GM23338 (cell line): ENCODE measurements around the gene GJC2.

ENCODE experiments used
- CREB1 ChIP-seq: fragments of 250-450 bp; sonication (Bioruptor Pico); IDR thresholded peaks from 2 replicates; pipeline ENCODE4 v1.5.0; 2020; ENCODE audit warnings: low read depth, mild to moderate bottlenecking, moderate library complexity
- EZH2 ChIP-seq: fragments of 200-600 bp; sonication (generic); IDR thresholded peaks from one replicate; pipeline ENCODE4 v1.8.0; 2017; ENCODE audit warnings: antibody characterized with exemption, mild to moderate bottlenecking, low read depth; ENCODE audit not compliant: unreplicated experiment
- EZH2phosphoT487 ChIP-seq: fragments of 200-600 bp; sonication (generic); IDR thresholded peaks from one replicate; pipeline ENCODE4 v1.8.1; 2018; ENCODE audit warnings: antibody characterized with exemption; ENCODE audit not compliant: unreplicated experiment
- JUNB ChIP-seq: IDR thresholded peaks from one replicate; pipeline ENCODE4 v1.6.1; 2016; ENCODE audit warnings: antibody characterized with exemption; ENCODE audit not compliant: unreplicated experiment
- POLR2AphosphoS5 ChIP-seq: IDR thresholded peaks from 2 replicates; pipeline ENCODE4 v1.6.1; 2016; ENCODE audit warnings: antibody characterized with exemption, low read depth
- STAT1 ChIP-seq: IDR thresholded peaks from one replicate; pipeline ENCODE4 v1.6.1; 2016; ENCODE audit warnings: antibody characterized with exemption; ENCODE audit not compliant: unreplicated experiment
- ZNF114 ChIP-seq: fragments of 250-450 bp; sonication (Bioruptor Pico); IDR thresholded peaks from 2 replicates; pipeline ENCODE4 v1.5.0; 2020; ENCODE audit warnings: mild to moderate bottlenecking, moderate library complexity
- TF ChIP-seq, protein P1 (sequence below), 2 experiments: fragments of 200-600 bp in 1 of 2; sonication (generic) in 1 of 2; conservative IDR thresholded peaks; 2 replicates each; pipeline versions ENCODE4 v1.5.1 to v1.6.1; 2016 to 2017; ENCODE audit warnings: antibody characterized with exemption in 2 of 2, low read depth in 2 of 2, mild to moderate bottlenecking in 2 of 2, moderate library complexity in 1 of 2
- TF ChIP-seq, protein P2 (sequence below): IDR thresholded peaks from one replicate; pipeline ENCODE4 v1.6.1; 2018; ENCODE audit warnings: antibody characterized with exemption; ENCODE audit not compliant: unreplicated experiment
- TF ChIP-seq, protein P3 (sequence below): fragments of 250-450 bp; sonication (Bioruptor Pico); IDR thresholded peaks from 2 replicates; pipeline ENCODE4 v1.5.0; 2020; ENCODE audit warnings: mild to moderate bottlenecking, moderate library complexity
- TF ChIP-seq, protein P4 (sequence below): IDR thresholded peaks from 2 replicates; pipeline ENCODE4 v1.6.1; 2016; ENCODE audit warnings: antibody characterized with exemption

DNA sequence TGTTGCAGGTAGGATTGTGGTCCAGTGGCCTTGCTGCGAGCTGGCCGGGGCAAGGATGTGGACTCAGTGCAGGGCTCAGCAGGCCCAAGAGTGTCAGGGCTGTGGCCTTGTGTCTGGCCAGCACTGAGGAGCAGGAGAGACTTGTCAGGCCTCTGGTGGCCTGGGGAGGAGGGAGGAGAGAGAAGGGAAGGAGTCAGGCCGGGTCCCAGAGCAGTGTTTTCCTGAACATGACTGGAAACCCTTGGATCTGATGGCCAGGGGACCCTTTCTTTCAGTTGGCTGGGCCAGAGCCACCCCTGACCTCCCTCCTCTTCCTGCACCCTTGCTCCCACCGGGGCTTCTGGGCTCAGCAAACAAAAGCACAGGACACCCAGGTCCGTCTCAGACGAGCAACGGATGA lies 20.9 kb downstream of the GJC2 start:
- TF ChIP-seq, protein P1, sequence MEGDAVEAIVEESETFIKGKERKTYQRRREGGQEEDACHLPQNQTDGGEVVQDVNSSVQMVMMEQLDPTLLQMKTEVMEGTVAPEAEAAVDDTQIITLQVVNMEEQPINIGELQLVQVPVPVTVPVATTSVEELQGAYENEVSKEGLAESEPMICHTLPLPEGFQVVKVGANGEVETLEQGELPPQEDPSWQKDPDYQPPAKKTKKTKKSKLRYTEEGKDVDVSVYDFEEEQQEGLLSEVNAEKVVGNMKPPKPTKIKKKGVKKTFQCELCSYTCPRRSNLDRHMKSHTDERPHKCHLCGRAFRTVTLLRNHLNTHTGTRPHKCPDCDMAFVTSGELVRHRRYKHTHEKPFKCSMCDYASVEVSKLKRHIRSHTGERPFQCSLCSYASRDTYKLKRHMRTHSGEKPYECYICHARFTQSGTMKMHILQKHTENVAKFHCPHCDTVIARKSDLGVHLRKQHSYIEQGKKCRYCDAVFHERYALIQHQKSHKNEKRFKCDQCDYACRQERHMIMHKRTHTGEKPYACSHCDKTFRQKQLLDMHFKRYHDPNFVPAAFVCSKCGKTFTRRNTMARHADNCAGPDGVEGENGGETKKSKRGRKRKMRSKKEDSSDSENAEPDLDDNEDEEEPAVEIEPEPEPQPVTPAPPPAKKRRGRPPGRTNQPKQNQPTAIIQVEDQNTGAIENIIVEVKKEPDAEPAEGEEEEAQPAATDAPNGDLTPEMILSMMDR (conservative IDR thresholded peaks at IDR 0.05; ENCODE audit: low read depth in 2 of 2), result no peak
- TF ChIP-seq, protein P2, sequence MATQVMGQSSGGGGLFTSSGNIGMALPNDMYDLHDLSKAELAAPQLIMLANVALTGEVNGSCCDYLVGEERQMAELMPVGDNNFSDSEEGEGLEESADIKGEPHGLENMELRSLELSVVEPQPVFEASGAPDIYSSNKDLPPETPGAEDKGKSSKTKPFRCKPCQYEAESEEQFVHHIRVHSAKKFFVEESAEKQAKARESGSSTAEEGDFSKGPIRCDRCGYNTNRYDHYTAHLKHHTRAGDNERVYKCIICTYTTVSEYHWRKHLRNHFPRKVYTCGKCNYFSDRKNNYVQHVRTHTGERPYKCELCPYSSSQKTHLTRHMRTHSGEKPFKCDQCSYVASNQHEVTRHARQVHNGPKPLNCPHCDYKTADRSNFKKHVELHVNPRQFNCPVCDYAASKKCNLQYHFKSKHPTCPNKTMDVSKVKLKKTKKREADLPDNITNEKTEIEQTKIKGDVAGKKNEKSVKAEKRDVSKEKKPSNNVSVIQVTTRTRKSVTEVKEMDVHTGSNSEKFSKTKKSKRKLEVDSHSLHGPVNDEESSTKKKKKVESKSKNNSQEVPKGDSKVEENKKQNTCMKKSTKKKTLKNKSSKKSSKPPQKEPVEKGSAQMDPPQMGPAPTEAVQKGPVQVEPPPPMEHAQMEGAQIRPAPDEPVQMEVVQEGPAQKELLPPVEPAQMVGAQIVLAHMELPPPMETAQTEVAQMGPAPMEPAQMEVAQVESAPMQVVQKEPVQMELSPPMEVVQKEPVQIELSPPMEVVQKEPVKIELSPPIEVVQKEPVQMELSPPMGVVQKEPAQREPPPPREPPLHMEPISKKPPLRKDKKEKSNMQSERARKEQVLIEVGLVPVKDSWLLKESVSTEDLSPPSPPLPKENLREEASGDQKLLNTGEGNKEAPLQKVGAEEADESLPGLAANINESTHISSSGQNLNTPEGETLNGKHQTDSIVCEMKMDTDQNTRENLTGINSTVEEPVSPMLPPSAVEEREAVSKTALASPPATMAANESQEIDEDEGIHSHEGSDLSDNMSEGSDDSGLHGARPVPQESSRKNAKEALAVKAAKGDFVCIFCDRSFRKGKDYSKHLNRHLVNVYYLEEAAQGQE, result no peak
- no peak for TF ChIP-seq EZH2phosphoT487
- TF ChIP-seq POLR2AphosphoS5, result no peak
- TF ChIP-seq JUNB, result no peak
- TF ChIP-seq ZNF114 (CRISPR knock-in tag), result no peak
- no peak for TF ChIP-seq CREB1
- TF ChIP-seq EZH2, result no peak
- TF ChIP-seq, protein P3, sequence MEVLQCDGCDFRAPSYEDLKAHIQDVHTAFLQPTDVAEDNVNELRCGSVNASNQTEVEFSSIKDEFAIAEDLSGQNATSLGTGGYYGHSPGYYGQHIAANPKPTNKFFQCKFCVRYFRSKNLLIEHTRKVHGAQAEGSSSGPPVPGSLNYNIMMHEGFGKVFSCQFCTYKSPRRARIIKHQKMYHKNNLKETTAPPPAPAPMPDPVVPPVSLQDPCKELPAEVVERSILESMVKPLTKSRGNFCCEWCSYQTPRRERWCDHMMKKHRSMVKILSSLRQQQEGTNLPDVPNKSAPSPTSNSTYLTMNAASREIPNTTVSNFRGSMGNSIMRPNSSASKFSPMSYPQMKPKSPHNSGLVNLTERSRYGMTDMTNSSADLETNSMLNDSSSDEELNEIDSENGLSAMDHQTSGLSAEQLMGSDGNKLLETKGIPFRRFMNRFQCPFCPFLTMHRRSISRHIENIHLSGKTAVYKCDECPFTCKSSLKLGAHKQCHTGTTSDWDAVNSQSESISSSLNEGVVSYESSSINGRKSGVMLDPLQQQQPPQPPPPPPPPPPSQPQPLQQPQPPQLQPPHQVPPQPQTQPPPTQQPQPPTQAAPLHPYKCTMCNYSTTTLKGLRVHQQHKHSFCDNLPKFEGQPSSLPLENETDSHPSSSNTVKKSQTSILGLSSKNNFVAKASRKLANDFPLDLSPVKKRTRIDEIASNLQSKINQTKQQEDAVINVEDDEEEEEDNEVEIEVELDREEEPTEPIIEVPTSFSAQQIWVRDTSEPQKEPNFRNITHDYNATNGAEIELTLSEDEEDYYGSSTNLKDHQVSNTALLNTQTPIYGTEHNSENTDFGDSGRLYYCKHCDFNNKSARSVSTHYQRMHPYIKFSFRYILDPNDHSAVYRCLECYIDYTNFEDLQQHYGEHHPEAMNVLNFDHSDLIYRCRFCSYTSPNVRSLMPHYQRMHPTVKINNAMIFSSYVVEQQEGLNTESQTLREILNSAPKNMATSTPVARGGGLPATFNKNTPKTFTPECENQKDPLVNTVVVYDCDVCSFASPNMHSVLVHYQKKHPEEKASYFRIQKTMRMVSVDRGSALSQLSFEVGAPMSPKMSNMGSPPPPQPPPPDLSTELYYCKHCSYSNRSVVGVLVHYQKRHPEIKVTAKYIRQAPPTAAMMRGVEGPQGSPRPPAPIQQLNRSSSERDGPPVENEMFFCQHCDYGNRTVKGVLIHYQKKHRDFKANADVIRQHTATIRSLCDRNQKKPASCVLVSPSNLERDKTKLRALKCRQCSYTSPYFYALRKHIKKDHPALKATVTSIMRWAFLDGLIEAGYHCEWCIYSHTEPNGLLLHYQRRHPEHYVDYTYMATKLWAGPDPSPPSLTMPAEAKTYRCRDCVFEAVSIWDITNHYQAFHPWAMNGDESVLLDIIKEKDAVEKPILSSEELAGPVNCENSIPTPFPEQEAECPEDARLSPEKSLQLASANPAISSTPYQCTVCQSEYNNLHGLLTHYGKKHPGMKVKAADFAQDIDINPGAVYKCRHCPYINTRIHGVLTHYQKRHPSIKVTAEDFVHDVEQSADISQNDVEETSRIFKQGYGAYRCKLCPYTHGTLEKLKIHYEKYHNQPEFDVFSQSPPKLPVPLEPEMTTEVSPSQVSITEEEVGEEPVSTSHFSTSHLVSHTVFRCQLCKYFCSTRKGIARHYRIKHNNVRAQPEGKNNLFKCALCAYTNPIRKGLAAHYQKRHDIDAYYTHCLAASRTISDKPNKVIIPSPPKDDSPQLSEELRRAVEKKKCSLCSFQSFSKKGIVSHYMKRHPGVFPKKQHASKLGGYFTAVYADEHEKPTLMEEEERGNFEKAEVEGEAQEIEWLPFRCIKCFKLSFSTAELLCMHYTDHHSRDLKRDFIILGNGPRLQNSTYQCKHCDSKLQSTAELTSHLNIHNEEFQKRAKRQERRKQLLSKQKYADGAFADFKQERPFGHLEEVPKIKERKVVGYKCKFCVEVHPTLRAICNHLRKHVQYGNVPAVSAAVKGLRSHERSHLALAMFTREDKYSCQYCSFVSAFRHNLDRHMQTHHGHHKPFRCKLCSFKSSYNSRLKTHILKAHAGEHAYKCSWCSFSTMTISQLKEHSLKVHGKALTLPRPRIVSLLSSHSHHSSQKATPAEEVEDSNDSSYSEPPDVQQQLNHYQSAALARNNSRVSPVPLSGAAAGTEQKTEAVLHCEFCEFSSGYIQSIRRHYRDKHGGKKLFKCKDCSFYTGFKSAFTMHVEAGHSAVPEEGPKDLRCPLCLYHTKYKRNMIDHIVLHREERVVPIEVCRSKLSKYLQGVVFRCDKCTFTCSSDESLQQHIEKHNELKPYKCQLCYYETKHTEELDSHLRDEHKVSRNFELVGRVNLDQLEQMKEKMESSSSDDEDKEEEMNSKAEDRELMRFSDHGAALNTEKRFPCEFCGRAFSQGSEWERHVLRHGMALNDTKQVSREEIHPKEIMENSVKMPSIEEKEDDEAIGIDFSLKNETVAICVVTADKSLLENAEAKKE (CRISPR knock-in tag), result no peak
- TF ChIP-seq, protein P4, sequence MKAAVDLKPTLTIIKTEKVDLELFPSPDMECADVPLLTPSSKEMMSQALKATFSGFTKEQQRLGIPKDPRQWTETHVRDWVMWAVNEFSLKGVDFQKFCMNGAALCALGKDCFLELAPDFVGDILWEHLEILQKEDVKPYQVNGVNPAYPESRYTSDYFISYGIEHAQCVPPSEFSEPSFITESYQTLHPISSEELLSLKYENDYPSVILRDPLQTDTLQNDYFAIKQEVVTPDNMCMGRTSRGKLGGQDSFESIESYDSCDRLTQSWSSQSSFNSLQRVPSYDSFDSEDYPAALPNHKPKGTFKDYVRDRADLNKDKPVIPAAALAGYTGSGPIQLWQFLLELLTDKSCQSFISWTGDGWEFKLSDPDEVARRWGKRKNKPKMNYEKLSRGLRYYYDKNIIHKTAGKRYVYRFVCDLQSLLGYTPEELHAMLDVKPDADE, result no peak
- no peak for TF ChIP-seq STAT1
